A549 (cell line): Measurements from ENCODE around the gene MACF1. TPM values are rescaled to one million over a fixed set of nuclear protein-coding genes. Genes with fewer than 3 reads are reported as not detected.

ENCODE experiments used
- ATAC-seq, 2 experiments: fragments of 200-7000 bp in 1 of 2; fragments of >200 bp in 1 of 2; cut with Nextera tagmentation in 1 of 2; cut with Tn5 transposase in 1 of 2; 3 replicates each; pipeline versions ENCODE4 v1.8.0 to v1.9.1; 2018 to 2020; ENCODE audit warnings: mild to moderate bottlenecking in 1 of 2, moderate library complexity in 1 of 2
- CTCF ChIA-PET: fragments of 300-600 bp; sonication (Branson Sonifier 250); formaldehyde crosslinking; extraction: SDS; loops from one replicate; lab custom pipeline; 2021; ENCODE audit warnings: antibody characterized with exemption, inconsistent platforms; lab: Yijun Ruan, JAX
- POLR2A ChIA-PET: fragments of 350-600 bp; formaldehyde crosslinking; extraction: SDS; loops from one replicate; lab custom pipeline; 2021; ENCODE audit warnings: antibody characterized with exemption, inconsistent platforms; lab: Yijun Ruan, JAX
- DNase-seq, 2 experiments: peaks; one replicate each; pipeline versions ENCODE4 v3.0.0 to v3.0.0-alpha.2; 2011 to 2016; ENCODE audit warnings: low read depth in 1 of 2, low spot score in 1 of 2
- FAIRE-seq: peaks from 2 replicates; lab custom pipeline; 2011; peaks lifted over from hg19 to GRCh38; lab: Jason Lieb, UNC
- H3K27ac ChIP-seq, 2 experiments: fragments of >200 bp; sonication (Bioruptor Twin); formaldehyde crosslinking; 3 replicates each; pipeline ENCODE4 v1.5.1; 2016 to 2017
- H3K4me1 ChIP-seq: fragments of >200 bp; sonication (Bioruptor Twin); formaldehyde crosslinking; 3 replicates; pipeline ENCODE4 v1.6.1; 2016
- H3K4me2 ChIP-seq: fragments of >200 bp; sonication (Bioruptor Twin); formaldehyde crosslinking; 3 replicates; pipeline ENCODE4 v1.6.1; 2016
- H3K4me3 ChIP-seq: fragments of >200 bp; sonication (Bioruptor Twin); formaldehyde crosslinking; 3 replicates; pipeline ENCODE4 v1.5.1; 2016
- H3K9me3 ChIP-seq: fragments of >200 bp; sonication (Bioruptor Twin); formaldehyde crosslinking; 3 replicates; pipeline ENCODE4 v1.6.1; 2016
- BHLHE40 ChIP-seq: IDR thresholded peaks from 2 replicates; pipeline ENCODE4 v1.6.1; 2012; ENCODE audit warnings: low read depth, low read length, inconsistent platforms
- CBX2 ChIP-seq: fragments of 200-600 bp; sonication (generic); IDR thresholded peaks from 2 replicates; pipeline ENCODE4 v1.6.1; 2016; ENCODE audit warnings: low read depth, mild to moderate bottlenecking, borderline replicate concordance
- CHD4 ChIP-seq: fragments of 200-600 bp; sonication (generic); IDR thresholded peaks from 2 replicates; pipeline ENCODE4 v1.6.1; 2016; ENCODE audit warnings: antibody characterized with exemption, mild to moderate bottlenecking, borderline replicate concordance
- EHMT2 ChIP-seq: fragments of 200-600 bp; sonication (generic); IDR thresholded peaks from 2 replicates; pipeline ENCODE4 v1.6.1; 2016; ENCODE audit warnings: antibody characterized with exemption, low read depth, mild to moderate bottlenecking, moderate library complexity
- ELK1 ChIP-seq: fragments of 150-350 bp; IDR thresholded peaks from 2 replicates; pipeline ENCODE4 v1.6.1; 2014; ENCODE audit warnings: low read depth, mild to moderate bottlenecking, low read length
- FOXS1 ChIP-seq: fragments of 250-450 bp; sonication (Bioruptor Pico); IDR thresholded peaks from 2 replicates; pipeline ENCODE4 v1.5.0; 2020; ENCODE audit warnings: mild to moderate bottlenecking, moderate library complexity
- HMGXB4 ChIP-seq: fragments of 250-450 bp; sonication (Bioruptor Pico); IDR thresholded peaks from 2 replicates; pipeline ENCODE4 v1.5.0; 2021; ENCODE audit warnings: mild to moderate bottlenecking, moderate library complexity, borderline replicate concordance
- HOXA7 ChIP-seq: fragments of 250-450 bp; sonication (Bioruptor Pico); IDR thresholded peaks from 2 replicates; pipeline ENCODE4 v1.5.0; 2020; ENCODE audit warnings: mild to moderate bottlenecking, moderate library complexity
- HOXB13 ChIP-seq: fragments of 250-450 bp; sonication (Bioruptor Pico); IDR thresholded peaks from 2 replicates; pipeline ENCODE4 v1.5.0; 2020; ENCODE audit warnings: low read depth, mild to moderate bottlenecking, moderate library complexity
- JUN ChIP-seq, 2 experiments: fragments of >200 bp; sonication (Bioruptor Twin); formaldehyde crosslinking; IDR thresholded peaks; 2 replicates in 1 of 2; 3 replicates in 1 of 2; pipeline ENCODE4 v1.6.1; 2016 to 2017
- KDM5A ChIP-seq: fragments of 200-600 bp; sonication (generic); IDR thresholded peaks from 2 replicates; pipeline ENCODE4 v1.6.1; 2016; ENCODE audit warnings: antibody characterized with exemption, mild to moderate bottlenecking
- MAZ ChIP-seq: fragments of 150-350 bp; IDR thresholded peaks from 2 replicates; pipeline ENCODE4 v1.6.1; 2014; ENCODE audit warnings: antibody characterized with exemption, low read depth, low read length, borderline replicate concordance
- NPAS2 ChIP-seq: fragments of 250-450 bp; sonication (Bioruptor Pico); IDR thresholded peaks from 2 replicates; pipeline ENCODE4 v1.8.0; 2022; ENCODE audit warnings: mild to moderate bottlenecking, moderate library complexity, borderline replicate concordance
- POLR2A ChIP-seq: IDR thresholded peaks from 2 replicates; pipeline ENCODE4 v1.6.1; 2012; ENCODE audit warnings: mild to moderate bottlenecking, low read length
- SREBF2 ChIP-seq: fragments of 450-650 bp; IDR thresholded peaks from 2 replicates; pipeline ENCODE4 v1.6.1; 2014; ENCODE audit warnings: mild to moderate bottlenecking, moderate library complexity
- TFCP2L1 ChIP-seq: fragments of 250-450 bp; sonication (Bioruptor Pico); IDR thresholded peaks from 2 replicates; pipeline ENCODE4 v1.5.0; 2021; ENCODE audit warnings: mild to moderate bottlenecking
- ZC3H11A ChIP-seq: fragments of 450-650 bp; IDR thresholded peaks from 2 replicates; pipeline ENCODE4 v1.6.1; 2014; ENCODE audit warnings: antibody characterized with exemption, mild to moderate bottlenecking
- ZFP36 ChIP-seq: fragments of 450-650 bp; IDR thresholded peaks from 2 replicates; pipeline ENCODE4 v1.6.1; 2014; ENCODE audit warnings: borderline replicate concordance; ENCODE audit not compliant: partially characterized antibody
- WGBS: methylation state at CpG from one replicate; pipeline ENCODE4 v1.1.6; 2017; ENCODE audit errors: missing lambda C conversion rate; 5-methylcytosine and 5-hydroxymethylcytosine counted together
- polyA plus RNA-seq, 4 experiments: library from polyadenylated mRNA; depleted of rRNA in 3 of 4; stranded (reverse); fragments of >200 nt; fragmentation: RNase III in 1 of 4; extraction: RNeasy Plus Mini Kit Qiagen cat#74134 plus additional on column Dnase treatment in 1 of 4; gene quantifications; 2 replicates in 3 of 4; 3 replicates in 1 of 4; pipeline ENCODE4 v1.2.3, GENCODE V29; 2011 to 2017

MACF1 gene
- polyA plus RNA-seq, 2 of the 4 experiments (the other 2 are of a cell fraction), result 45.7 to 64.2 TPM

GRCh38 chr1:39183503-39184353, 20.8 kb upstream of the MACF1 start (continued):
- TF ChIP-seq CHD4 (no peak), HOXA7 (no peak), KDM5A (no peak), EHMT2 (no peak), TFCP2L1 (no peak), ZFP36 (no peak), CBX2 (no peak), MAZ (no peak)
- TF ChIP-seq, all 56 proteins: peak for 13

GRCh38 chr1:39184354-39184818, 20.1 kb upstream of the MACF1 start:
- no peak for FAIRE-seq

GRCh38 chr1:39187275-39188046, 17.0 kb upstream of the MACF1 start:
- ChIA-PET POLR2A (interaction anchor here (0.5 kb wide), 1 partner anchor 64 kb away, joined by 5 read pairs; no protein-coding TSS in a partner anchor), CTCF (interaction anchor here (0.6 to 7.4 kb wide), 10 partner anchors 8 to 191 kb away, joined by 3 to 68 read pairs (median 5); no protein-coding TSS in a partner anchor)
- DNase-seq, result no peak
- peak overlapping the region; percentile 86 for H3K4me2 ChIP-seq
- H3K4me1 ChIP-seq, result peaks cover 90% of the 10 kb centered on the region
- no peak for ATAC-seq
- TF ChIP-seq HMGXB4 (CRISPR knock-in tag) (no peak), CHD4 (no peak), JUN (IDR thresholded peaks at IDR 0.05) (no peak), BHLHE40 (no peak), ZC3H11A (no peak), POLR2A (no peak), FOXS1 (no peak), TFCP2L1 (no peak), ELK1 (no peak)
- 39% methylated on average over 3 of the region's 3 CpGs for WGBS
- no peak for FAIRE-seq
- peak overlapping the region; percentile 86 to 94 for H3K27ac ChIP-seq
- peaks cover 2% of the 10 kb centered on the region; the same call in 1 of the 3 replicates for H3K9me3 ChIP-seq
- H3K4me3 ChIP-seq, result no peak overlapping the region

More at GRCh38 chr1:39184354-39184818, 20.1 kb upstream of the MACF1 start:
- DNase-seq (no peak), ATAC-seq (no peak)
- Histone ChIP-seq H3K4me3 (no peak overlapping the region), H3K27ac (peak overlapping the region; percentile 86 to 94), H3K9me3 (peaks cover 7% of the 10 kb centered on the region; the same call in 1 of the 3 replicates), H3K4me2 (peak overlapping the region; percentile 86), H3K4me1 (peaks cover 81% of the 10 kb centered on the region)
- ChIA-PET CTCF (interaction anchor here (0.8 to 3.2 kb wide), 10 partner anchors 8 to 81 kb away, joined by 3 to 22 read pairs (median 5); no protein-coding TSS in a partner anchor), POLR2A (no interaction called here)
- TF ChIP-seq BHLHE40, result no peak
- TF ChIP-seq HOXB13 (CRISPR knock-in tag), result no peak
- TF ChIP-seq NPAS2 (CRISPR knock-in tag), result no peak
- TF ChIP-seq SREBF2, result no peak
- 98% methylated on average over 3 of the region's 3 CpGs for WGBS
